AG09319 (cell line): Measurements from ENCODE around the gene MXD4.

Source experiments
- DNase-seq: peaks from one replicate; pipeline ENCODE4 v3.0.0-alpha.2; 2010; ENCODE audit warnings: low read depth; ENCODE audit errors: extremely low read depth
- CTCF ChIP-seq: IDR thresholded peaks from 2 replicates; pipeline ENCODE4 v1.5.1; 2011; ENCODE audit warnings: low read depth, mild to moderate bottlenecking, inconsistent platforms, low read length, moderate library complexity

Gene MXD4

GRCh38 chr4:2261853-2262144 is at the start of gene MXD4:
TSS of gene MXD4 (minus strand) at chr4:2262109. CDS start at chr4:2261980, 129 bp downstream.
- no peak for DNase-seq
- TF ChIP-seq CTCF, result no peak

- no peak for DNase-seq
- TF ChIP-seq CTCF, result no peak
Measured at GRCh38 chr4:2306773-2307410, 45.0 kb upstream of the MXD4 start.

GRCh38 chr4:2305766-2306501 is 44.0 kb upstream of the MXD4 start:
- DNase-seq, result no peak
- no peak for TF ChIP-seq CTCF

GRCh38 chr4:2304877-2305561 is 43.1 kb upstream of the MXD4 start:
- no peak for TF ChIP-seq CTCF
- DNase-seq, result no peak

- TF ChIP-seq CTCF, result no peak
- DNase-seq, result no peak
Measured at GRCh38 chr4:2304321-2304876, 42.5 kb upstream of the MXD4 start.

- no peak for TF ChIP-seq CTCF
Measured at GRCh38 chr4:2303686-2304320, 41.9 kb upstream of the MXD4 start.

More at GRCh38 chr4:2303686-2304320, 41.9 kb upstream of the MXD4 start:
- DNase-seq, result no peak
